HG02981 (cell line): ENCODE data around the gene CEACAM5.
"Not testable (repeated sequence)": the region's sequence is repeated elsewhere in the genome, so short reads cannot be mapped to it uniquely, and the experiment has no call there.

Source experiments
- ATAC-seq: cut with Tn5 transposase; IDR thresholded peaks from one replicate; pipeline ENCODE4 v1.9.1; 2021; ENCODE audit warnings: mild to moderate bottlenecking, moderate library complexity; ENCODE audit not compliant: unreplicated experiment

Gene CEACAM5

DNA sequence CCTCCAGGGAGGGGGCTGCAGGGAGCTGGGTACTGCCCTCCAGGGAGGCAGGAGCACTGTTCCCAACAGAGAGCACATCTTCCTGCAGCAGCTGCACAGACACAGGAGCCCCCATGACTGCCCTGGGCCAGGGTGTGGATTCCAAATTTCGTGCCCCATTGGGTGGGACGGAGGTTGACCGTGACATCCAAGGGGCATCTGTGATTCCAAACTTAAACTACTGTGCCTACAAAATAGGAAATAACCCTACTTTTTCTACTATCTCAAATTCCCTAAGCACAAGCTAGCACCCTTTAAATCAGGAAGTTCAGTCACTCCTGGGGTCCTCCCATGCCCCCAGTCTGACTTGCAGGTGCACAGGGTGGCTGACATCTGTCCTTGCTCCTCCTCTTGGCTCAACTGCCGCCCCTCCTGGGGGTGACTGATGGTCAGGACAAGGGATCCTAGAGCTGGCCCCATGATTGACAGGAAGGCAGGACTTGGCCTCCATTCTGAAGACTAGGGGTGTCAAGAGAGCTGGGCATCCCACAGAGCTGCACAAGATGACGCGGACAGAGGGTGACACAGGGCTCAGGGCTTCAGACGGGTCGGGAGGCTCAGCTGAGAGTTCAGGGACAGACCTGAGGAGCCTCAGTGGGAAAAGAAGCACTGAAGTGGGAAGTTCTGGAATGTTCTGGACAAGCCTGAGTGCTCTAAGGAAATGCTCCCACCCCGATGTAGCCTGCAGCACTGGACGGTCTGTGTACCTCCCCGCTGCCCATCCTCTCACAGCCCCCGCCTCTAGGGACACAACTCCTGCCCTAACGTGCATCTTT lies 7.8 kb upstream of the CEACAM5 start:
- no peak for ATAC-seq

DNA sequence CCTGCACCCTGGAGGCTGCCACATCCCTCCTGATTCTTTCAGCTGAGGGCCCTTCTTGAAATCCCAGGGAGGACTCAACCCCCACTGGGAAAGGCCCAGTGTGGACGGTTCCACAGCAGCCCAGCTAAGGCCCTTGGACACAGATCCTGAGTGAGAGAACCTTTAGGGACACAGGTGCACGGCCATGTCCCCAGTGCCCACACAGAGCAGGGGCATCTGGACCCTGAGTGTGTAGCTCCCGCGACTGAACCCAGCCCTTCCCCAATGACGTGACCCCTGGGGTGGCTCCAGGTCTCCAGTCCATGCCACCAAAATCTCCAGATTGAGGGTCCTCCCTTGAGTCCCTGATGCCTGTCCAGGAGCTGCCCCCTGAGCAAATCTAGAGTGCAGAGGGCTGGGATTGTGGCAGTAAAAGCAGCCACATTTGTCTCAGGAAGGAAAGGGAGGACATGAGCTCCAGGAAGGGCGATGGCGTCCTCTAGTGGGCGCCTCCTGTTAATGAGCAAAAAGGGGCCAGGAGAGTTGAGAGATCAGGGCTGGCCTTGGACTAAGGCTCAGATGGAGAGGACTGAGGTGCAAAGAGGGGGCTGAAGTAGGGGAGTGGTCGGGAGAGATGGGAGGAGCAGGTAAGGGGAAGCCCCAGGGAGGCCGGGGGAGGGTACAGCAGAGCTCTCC lies 6.9 kb upstream of the CEACAM5 start:
- ATAC-seq, result no peak

GRCh38 chr19:41702171-41702651 lies 6.2 kb upstream of the CEACAM5 start:
- no peak for ATAC-seq

DNA sequence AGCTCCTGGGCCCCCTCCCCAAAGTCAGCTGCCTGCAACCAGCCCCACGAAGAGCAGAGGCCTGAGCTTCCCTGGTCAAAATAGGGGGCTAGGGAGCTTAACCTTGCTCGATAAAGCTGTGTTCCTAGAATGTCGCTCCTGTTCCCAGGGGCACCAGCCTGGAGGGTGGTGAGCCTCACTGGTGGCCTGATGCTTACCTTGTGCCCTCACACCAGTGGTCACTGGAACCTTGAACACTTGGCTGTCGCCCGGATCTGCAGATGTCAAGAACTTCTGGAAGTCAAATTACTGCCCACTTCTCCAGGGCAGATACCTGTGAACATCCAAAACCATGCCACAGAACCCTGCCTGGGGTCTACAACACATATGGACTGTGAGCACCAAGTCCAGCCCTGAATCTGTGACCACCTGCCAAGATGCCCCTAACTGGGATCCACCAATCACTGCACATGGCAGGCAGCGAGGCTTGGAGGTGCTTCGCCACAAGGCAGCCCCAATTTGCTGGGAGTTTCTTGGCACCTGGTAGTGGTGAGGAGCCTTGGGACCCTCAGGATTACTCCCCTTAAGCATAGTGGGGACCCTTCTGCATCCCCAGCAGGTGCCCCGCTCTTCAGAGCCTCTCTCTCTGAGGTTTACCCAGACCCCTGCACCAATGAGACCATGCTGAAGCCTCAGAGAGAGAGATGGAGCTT lies 4.7 kb upstream of the CEACAM5 start:
- no peak for ATAC-seq

- ATAC-seq, result no peak
These were observed 2.8 kb upstream of the CEACAM5 start for GRCh38 chr19:41705393-41706174.

DNA sequence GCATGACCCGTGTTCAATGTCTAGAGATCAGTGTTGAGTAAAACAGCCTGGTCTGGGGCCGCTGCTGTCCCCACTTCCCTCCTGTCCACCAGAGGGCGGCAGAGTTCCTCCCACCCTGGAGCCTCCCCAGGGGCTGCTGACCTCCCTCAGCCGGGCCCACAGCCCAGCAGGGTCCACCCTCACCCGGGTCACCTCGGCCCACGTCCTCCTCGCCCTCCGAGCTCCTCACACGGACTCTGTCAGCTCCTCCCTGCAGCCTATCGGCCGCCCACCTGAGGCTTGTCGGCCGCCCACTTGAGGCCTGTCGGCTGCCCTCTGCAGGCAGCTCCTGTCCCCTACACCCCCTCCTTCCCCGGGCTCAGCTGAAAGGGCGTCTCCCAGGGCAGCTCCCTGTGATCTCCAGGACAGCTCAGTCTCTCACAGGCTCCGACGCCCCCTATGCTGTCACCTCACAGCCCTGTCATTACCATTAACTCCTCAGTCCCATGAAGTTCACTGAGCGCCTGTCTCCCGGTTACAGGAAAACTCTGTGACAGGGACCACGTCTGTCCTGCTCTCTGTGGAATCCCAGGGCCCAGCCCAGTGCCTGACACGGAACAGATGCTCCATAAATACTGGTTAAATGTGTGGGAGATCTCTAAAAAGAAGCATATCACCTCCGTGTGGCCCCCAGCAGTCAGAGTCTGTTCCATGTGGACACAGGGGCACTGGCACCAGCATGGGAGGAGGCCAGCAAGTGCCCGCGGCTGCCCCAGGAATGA lies 1.5 kb upstream of the CEACAM5 start:
- ATAC-seq, result no peak

DNA sequence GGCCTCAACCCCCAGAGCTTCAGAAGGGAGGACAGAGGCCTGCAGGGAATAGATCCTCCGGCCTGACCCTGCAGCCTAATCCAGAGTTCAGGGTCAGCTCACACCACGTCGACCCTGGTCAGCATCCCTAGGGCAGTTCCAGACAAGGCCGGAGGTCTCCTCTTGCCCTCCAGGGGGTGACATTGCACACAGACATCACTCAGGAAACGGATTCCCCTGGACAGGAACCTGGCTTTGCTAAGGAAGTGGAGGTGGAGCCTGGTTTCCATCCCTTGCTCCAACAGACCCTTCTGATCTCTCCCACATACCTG lies 969 bp upstream of the CEACAM5 start:
- ATAC-seq, result no peak

- ATAC-seq, result no peak
These were observed 505 bp upstream of the CEACAM5 start for GRCh38 chr19:41707871-41708371.

GRCh38 chr19:41709516-41709915 lies 1.1 kb downstream of the CEACAM5 start:
- ATAC-seq, result not testable (repeated sequence)

DNA sequence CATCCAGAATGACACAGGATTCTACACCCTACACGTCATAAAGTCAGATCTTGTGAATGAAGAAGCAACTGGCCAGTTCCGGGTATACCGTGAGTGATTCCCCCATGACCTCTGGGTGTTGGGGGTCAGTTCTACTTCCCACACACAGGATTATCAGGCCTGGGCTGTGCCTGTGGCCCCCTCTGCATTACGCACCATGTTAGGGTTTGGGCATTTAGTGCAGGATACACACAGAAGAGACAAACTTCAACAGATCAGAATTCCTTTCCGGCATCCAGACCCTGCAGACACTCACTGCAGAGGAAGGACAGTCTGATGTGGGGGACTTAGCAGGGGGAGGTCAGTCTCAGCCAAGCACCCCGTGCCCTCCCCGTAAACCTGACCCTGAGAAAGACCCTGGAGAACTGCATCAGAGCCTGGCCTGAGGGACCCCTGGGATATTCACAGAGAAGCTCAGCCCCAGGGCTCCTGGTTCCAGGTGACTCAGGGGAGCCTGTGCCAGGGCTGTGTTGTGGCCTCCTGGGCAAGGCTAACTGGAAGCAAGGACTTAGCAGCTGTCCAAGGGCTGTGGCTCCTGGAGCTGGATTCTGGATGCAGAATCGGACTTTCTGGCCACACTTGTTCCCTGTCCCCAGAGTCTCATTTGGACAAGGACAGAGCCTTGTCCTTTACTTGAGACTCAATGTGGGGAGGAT lies 1.7 kb downstream of the CEACAM5 start:
- no peak for ATAC-seq

- ATAC-seq, result no peak
These were observed 3.2 kb downstream of the CEACAM5 start for GRCh38 chr19:41711376-41712261.

- no peak for ATAC-seq
These were observed 6.2 kb downstream of the CEACAM5 start for GRCh38 chr19:41714598-41714997.

GRCh38 chr19:41718761-41719160 lies 10.3 kb downstream of the CEACAM5 start:
- ATAC-seq, result no peak

- no peak for ATAC-seq
These were observed 11.7 kb downstream of the CEACAM5 start for GRCh38 chr19:41720103-41720502.

GRCh38 chr19:41726493-41726892 lies 18.1 kb downstream of the CEACAM5 start:
- no peak for ATAC-seq

GRCh38 chr19:41734156-41734555 lies 25.7 kb downstream of the CEACAM5 start:
- ATAC-seq, result no peak

DNA sequence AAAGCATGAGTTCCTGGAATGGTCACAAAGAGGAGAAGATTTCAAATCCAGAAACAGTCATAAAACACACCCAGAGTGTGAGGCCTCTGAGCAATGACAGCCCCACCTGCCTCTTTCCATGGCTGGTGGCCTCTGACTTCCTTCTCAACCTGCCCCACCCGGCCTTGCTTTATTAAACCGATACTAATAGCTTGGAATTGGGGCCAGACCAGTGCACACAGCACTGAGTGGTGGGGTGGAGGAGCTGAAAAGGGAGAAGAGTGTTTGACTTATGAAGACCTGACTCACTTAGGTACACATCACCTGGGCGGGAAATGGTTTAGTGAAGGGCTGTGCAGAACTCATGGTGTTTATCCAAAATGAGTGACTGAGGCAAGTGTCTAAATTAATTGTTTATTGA lies 26.2 kb downstream of the CEACAM5 start:
- ATAC-seq, result no peak

DNA sequence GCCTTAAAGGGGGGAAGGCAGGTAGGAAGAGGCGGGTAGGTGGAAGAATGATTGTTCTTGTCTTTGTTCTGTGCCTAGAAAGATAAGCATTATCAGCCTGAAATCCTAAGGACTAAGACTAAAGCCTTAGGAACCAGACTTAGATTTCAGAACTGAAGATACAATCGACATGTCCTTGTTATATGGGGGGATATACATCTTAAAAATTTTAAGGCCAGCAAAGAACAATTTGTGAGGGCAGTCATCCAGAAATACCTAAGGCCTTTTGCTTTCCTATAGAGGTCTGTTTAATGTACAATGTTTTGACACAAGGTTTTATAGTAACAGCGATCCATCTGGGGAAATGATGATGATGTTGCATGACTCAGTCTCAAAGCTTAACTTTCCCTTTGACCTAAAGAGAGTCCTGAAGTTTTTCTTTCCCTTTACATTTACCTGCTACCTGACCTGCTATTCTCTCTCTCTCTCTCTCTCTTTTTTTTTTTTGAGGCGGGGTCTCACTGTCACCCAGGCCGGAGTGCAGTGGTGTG lies 26.7 kb downstream of the CEACAM5 start:
- no peak for ATAC-seq
